Smooth muscle cell (in vitro differentiated cells): ENCODE results near the gene MGLL. TPM values are rescaled to one million over a fixed set of nuclear protein-coding genes. Genes with fewer than 3 reads are reported as not detected.

Experiments
- DNase-seq: peaks from one replicate; lab custom pipeline; 2025; ENCODE audit not compliant: unreplicated experiment; lab: John Stamatoyannopoulos, UW
- H2AFZ ChIP-seq: fragments of 200-600 bp; sonication (generic); 2 replicates; pipeline ENCODE4 v1.6.0; 2016; ENCODE audit warnings: antibody characterized with exemption, low read depth, mild to moderate bottlenecking
- H3F3A ChIP-seq: fragments of 200-600 bp; sonication (generic); 2 replicates; pipeline ENCODE4 v1.6.0; 2017; ENCODE audit warnings: antibody characterized with exemption, low read depth
- H3K27ac ChIP-seq: fragments of 200-600 bp; sonication (generic); 2 replicates; pipeline ENCODE4 v1.5.1; 2016; ENCODE audit warnings: low read depth, mild to moderate bottlenecking
- H3K27me3 ChIP-seq: fragments of 200-600 bp; sonication (generic); 2 replicates; pipeline ENCODE4 v1.6.1; 2016; ENCODE audit warnings: low read depth, mild to moderate bottlenecking
- H3K36me3 ChIP-seq: fragments of 200-600 bp; sonication (generic); 2 replicates; pipeline ENCODE4 v1.5.1; 2016; ENCODE audit warnings: low read depth
- H3K4me1 ChIP-seq: fragments of 200-600 bp; sonication (generic); 2 replicates; pipeline ENCODE4 v1.5.1; 2016; ENCODE audit warnings: low read depth
- H3K4me2 ChIP-seq: fragments of 200-600 bp; sonication (generic); 2 replicates; pipeline ENCODE4 v1.6.0; 2016; ENCODE audit warnings: mild to moderate bottlenecking
- H3K4me3 ChIP-seq: fragments of 200-600 bp; sonication (generic); 2 replicates; pipeline ENCODE4 v1.5.1; 2016; ENCODE audit warnings: mild to moderate bottlenecking
- H3K79me2 ChIP-seq: fragments of 200-600 bp; sonication (generic); 2 replicates; pipeline ENCODE4 v1.6.0; 2016; ENCODE audit warnings: low read depth, mild to moderate bottlenecking
- H3K9ac ChIP-seq: fragments of 200-600 bp; sonication (generic); 2 replicates; pipeline ENCODE4 v1.6.0; 2016; ENCODE audit warnings: low read depth
- H3K9me3 ChIP-seq: fragments of 200-600 bp; sonication (generic); replicated peaks from 2 replicates; pipeline ENCODE4 v1.5.1; 2016; ENCODE audit warnings: low read depth
- H4K20me1 ChIP-seq: fragments of 200-600 bp; sonication (generic); 2 replicates; pipeline ENCODE4 v1.6.0; 2016; ENCODE audit warnings: low read depth
- WGBS: methylation state at CpG from one replicate; pipeline ENCODE4 v1.1.7; 2016; ENCODE audit warnings: low lambda C conversion rate; 5-methylcytosine and 5-hydroxymethylcytosine counted together
- polyA plus RNA-seq: library from polyadenylated mRNA; unstranded; fragments of >200 nt; fragmentation: Nextera tagmentation; extraction: Ambion mirVana; gene quantifications from 2 replicates; pipeline ENCODE4 v1.2.1, GENCODE V29; 2016
- total RNA-seq: library from RNA; depleted of rRNA; stranded (reverse); fragments of >200 nt; gene quantifications from 2 replicates; pipeline ENCODE4 v1.2.3, GENCODE V29; 2014
- TF ChIP-seq, protein P1 (sequence below): fragments of 200-600 bp; sonication (generic); IDR thresholded peaks from 2 replicates; pipeline ENCODE4 v1.5.1; 2017; ENCODE audit warnings: borderline replicate concordance, mild to moderate bottlenecking, antibody characterized with exemption; ENCODE audit not compliant: insufficient read depth, poor library complexity, severe bottlenecking

MGLL gene
- total and polyA plus RNA-seq, 2 experiments from 2014 or later, result 13.6 to 22.5 TPM

GRCh38 chr3:127808197-127808596 is 14.1 kb downstream of the MGLL start:
- Histone ChIP-seq H3K27me3 (no peaks in the 10 kb centered on the region), H3F3A (no peaks in the 10 kb centered on the region), H3K9ac (no peak overlapping the region), H3K36me3 (no peaks in the 10 kb centered on the region), H4K20me1 (no peaks in the 10 kb centered on the region), H3K9me3 (no peaks in the 10 kb centered on the region), H3K4me3 (no peak overlapping the region), H3K4me2 (no peak overlapping the region), H3K4me1 (no peaks in the 10 kb centered on the region), H3K27ac (no peak overlapping the region), H2AFZ (no peak overlapping the region), H3K79me2 (no peaks in the 10 kb centered on the region)
- TF ChIP-seq, protein P1, sequence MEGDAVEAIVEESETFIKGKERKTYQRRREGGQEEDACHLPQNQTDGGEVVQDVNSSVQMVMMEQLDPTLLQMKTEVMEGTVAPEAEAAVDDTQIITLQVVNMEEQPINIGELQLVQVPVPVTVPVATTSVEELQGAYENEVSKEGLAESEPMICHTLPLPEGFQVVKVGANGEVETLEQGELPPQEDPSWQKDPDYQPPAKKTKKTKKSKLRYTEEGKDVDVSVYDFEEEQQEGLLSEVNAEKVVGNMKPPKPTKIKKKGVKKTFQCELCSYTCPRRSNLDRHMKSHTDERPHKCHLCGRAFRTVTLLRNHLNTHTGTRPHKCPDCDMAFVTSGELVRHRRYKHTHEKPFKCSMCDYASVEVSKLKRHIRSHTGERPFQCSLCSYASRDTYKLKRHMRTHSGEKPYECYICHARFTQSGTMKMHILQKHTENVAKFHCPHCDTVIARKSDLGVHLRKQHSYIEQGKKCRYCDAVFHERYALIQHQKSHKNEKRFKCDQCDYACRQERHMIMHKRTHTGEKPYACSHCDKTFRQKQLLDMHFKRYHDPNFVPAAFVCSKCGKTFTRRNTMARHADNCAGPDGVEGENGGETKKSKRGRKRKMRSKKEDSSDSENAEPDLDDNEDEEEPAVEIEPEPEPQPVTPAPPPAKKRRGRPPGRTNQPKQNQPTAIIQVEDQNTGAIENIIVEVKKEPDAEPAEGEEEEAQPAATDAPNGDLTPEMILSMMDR, result no peak
- DNase-seq, result no peak

GRCh38 chr3:127805026-127805753 is 17.1 kb downstream of the MGLL start:
- no peaks in the 10 kb centered on the region for H3F3A ChIP-seq
- 84% methylated on average over 10 of the region's 10 CpGs for WGBS
- no peaks in the 10 kb centered on the region for H3K9me3 ChIP-seq
- no peaks in the 10 kb centered on the region for H3K27me3 ChIP-seq
- H4K20me1 ChIP-seq, result no peaks in the 10 kb centered on the region
- TF ChIP-seq, protein P1, result no peak
- H3K79me2 ChIP-seq, result no peaks in the 10 kb centered on the region
- no peak overlapping the region for H3K4me2 ChIP-seq
- H3K4me3 ChIP-seq, result no peak overlapping the region
- no peaks in the 10 kb centered on the region for H3K36me3 ChIP-seq
- H3K27ac ChIP-seq, result no peak overlapping the region
- H3K9ac ChIP-seq, result no peak overlapping the region
- DNase-seq, result no peak
- H2AFZ ChIP-seq, result no peak overlapping the region
- H3K4me1 ChIP-seq, result no peaks in the 10 kb centered on the region

DNA sequence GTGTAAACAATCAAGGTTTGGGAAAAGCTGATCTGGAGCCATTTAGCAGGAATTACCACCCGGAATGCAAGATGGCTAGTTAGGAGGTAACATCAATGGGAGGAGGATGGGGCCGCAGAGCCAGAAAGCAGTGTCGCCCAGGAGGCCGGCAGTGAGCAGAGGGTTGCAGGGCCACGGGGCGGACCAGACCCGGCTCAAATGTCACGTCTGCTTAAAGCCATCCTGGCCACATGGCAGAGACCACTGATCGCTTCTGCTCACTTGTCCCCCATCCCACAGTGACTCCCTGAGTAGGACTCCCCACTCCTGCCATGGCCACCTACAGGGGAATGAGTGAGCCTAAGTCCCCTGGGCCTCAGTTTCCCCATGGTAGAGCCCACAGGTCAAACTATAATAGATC is 18.2 kb downstream of the MGLL start:
- Histone ChIP-seq H3K4me1 (no peaks in the 10 kb centered on the region), H3K9me3 (no peaks in the 10 kb centered on the region), H3K79me2 (no peaks in the 10 kb centered on the region), H3K36me3 (no peaks in the 10 kb centered on the region), H2AFZ (no peak overlapping the region), H4K20me1 (no peaks in the 10 kb centered on the region), H3K4me2 (no peak overlapping the region), H3K9ac (no peak overlapping the region), H3K27ac (peak overlapping the region; percentile 45), H3K4me3 (no peak overlapping the region), H3F3A (no peaks in the 10 kb centered on the region), H3K27me3 (no peaks in the 10 kb centered on the region)
- no peak for DNase-seq
- 91% methylated on average over 9 of the region's 9 CpGs for WGBS
- TF ChIP-seq, protein P1, result no peak

GRCh38 chr3:127803619-127804018 is 18.7 kb downstream of the MGLL start:
- H3K36me3 ChIP-seq, result no peaks in the 10 kb centered on the region
- no peaks in the 10 kb centered on the region for H3K4me1 ChIP-seq
- no peak overlapping the region for H3K4me3 ChIP-seq
- no peak for DNase-seq
- H3K9ac ChIP-seq, result no peak overlapping the region
- no peaks in the 10 kb centered on the region for H3K79me2 ChIP-seq
- H4K20me1 ChIP-seq, result no peaks in the 10 kb centered on the region
- peak overlapping the region; percentile 45 for H3K27ac ChIP-seq
- TF ChIP-seq, protein P1, result no peak
- H3F3A ChIP-seq, result no peaks in the 10 kb centered on the region
- H3K9me3 ChIP-seq, result no peaks in the 10 kb centered on the region
- WGBS, result 41% methylated on average over 4 of the region's 4 CpGs
- no peaks in the 10 kb centered on the region for H3K27me3 ChIP-seq
- no peak overlapping the region for H3K4me2 ChIP-seq
- no peak overlapping the region for H2AFZ ChIP-seq
